Suppressor macrophage treated with lipopolysaccharide for 1 hour (primary cell): Measurements from ENCODE around the gene PRPF31.
A peak's percentile ranks its signal among the peaks of the same experiment; 100 is the strongest.
"Not testable (repeated sequence)": the region's sequence is repeated elsewhere in the genome, so short reads cannot be mapped to it uniquely, and the experiment has no call there.

Experiments used
- DNase-seq, 3 donors: peaks; one replicate each; pipeline ENCODE4 v3.0.0-alpha.2; 2020 to 2022

PRPF31 gene, protein sequence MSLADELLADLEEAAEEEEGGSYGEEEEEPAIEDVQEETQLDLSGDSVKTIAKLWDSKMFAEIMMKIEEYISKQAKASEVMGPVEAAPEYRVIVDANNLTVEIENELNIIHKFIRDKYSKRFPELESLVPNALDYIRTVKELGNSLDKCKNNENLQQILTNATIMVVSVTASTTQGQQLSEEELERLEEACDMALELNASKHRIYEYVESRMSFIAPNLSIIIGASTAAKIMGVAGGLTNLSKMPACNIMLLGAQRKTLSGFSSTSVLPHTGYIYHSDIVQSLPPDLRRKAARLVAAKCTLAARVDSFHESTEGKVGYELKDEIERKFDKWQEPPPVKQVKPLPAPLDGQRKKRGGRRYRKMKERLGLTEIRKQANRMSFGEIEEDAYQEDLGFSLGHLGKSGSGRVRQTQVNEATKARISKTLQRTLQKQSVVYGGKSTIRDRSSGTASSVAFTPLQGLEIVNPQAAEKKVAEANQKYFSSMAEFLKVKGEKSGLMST

DNA sequence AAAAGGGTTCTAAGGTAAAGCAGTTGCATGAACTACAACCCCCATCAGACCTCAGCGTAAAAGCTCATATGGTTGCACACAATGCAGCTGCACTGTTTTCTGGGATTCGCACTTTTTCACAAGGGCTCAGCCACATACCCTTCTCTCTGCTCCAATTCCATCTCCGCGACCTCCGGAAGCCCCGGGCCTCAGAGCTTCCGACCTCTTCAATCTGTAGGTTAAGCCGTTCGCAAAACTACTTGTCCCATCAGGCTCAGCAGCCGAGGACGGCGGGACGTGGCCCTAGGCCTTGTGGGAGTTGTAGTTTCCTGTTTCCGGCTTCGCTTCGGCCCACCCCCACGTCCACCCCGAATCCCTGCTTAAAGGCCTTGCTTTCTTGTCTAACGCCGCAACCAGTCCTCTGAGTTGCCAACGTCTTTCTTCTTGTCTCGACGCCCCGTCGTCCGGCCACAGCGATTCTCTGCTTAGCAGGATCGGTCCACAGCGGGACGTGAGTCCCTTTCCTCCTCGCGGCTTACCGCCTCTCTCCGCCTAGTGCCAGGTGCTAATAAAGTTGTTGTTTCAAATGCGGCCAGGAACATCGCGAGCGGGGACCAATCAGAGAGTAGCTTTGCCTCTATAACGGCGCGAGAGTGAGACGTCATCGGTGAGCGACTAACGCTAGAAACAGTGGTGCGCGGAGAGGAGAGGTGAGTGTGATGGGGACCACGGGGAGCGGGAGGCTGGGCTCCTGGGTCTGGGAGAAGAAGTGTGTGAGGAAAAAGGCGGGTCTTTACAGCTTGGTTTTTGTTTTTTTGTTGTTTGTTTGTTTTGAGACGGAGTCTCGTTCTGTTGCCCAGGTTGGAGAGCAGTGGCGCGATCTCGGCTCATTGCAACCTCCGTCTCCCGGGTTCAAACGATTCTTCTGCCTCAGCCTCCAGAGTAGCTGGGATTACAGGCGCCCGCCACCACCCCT is at the start of gene PRPF31, which contains the start of gene TFPT:
Gene PRPF31 (plus strand): TSS at position 646 of the 955 bp plus-strand sequence. CDS start 2,525 bp downstream, outside the sequence.
Gene TFPT (minus strand): TSS at position 549 of the 955 bp plus-strand sequence. CDS start 388 bp downstream, at position 161.
- DNase-seq, result peak; percentile 97 to 100 (median 99)

- DNase-seq, result no peak
These were observed 46.1 kb upstream of the PRPF31 start for GRCh38 chr19:54069470-54069869.

DNA sequence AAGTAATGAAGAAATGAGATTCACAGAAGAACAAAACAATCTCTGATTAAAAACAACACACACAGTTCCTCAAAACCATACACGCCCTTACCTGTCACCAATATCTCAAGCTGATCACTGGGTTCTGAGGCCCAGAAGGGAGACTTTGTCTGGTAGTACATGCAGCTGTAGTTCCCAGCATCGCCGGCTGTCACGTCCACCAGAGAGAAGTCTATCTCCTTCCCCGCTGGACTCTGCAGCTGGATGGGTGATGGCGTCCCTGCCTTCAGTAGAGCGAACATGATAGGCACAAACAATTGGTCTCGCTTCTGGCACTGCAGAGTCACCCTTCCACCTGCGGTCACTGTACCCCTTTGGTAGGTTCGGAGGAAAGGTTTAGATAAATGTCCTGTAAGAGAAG is 41.7 kb upstream of the PRPF31 start:
- DNase-seq, result no peak

- no peak for DNase-seq
These were observed 40.7 kb upstream of the PRPF31 start for GRCh38 chr19:54074851-54075250.

- peak; percentile 59 to 79 (median 79) for DNase-seq
These were observed 38.2 kb upstream of the PRPF31 start for GRCh38 chr19:54077334-54077733.

GRCh38 chr19:54081032-54081431 is 34.5 kb upstream of the PRPF31 start, which contains the start of gene TARM1:
Gene TARM1, minus strand, starts transcription at chr19:54081365. Its CDS starts 25 bp downstream, at chr19:54081340.
- no peak for DNase-seq

DNA sequence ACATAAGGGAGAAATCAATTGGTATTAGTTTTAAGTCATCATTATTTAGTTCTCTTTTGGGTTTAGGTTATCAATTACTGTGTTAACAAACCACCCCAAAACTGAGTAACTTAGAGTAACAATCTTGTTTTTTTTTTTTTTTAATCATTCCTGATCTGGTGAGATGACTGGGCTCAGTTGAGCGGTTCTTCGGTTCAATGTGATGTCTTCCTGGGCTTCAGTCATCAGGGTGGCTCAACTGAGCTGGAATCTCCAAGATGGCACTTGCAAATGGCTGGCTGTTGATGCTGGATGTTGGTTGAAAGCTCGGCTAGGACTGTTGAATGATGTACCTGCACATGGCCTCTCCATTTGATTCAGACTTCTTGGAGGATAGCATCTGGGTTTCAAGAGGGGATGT is 31.1 kb upstream of the PRPF31 start:
- no peak for DNase-seq

DNA sequence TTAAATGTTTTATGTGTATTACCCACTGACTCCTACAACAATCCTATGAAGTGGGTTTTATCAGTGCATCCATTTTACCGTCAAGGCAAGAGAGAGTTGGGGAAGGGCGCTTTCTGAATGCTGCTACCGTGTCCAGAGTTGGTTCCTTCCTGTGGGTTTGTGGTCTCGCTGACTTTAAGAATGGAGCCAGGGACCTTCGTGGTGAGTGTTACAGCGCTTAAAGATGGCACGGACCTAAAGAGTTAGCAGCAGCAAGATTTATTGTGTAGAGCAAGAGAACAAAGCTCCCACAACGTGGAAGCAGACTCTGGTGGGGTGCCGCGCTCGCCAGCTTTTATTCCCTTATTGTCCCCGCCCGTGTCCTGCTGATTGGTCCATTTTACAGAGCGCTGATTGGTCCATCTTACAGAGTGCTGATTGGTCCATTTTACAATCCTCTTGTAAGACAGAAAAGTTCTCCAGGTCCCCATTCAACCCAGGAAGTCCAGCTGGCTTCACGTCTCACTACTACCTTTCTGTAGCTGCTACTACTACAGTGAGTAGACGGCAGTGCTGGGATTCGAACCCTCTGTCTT is 21.0 kb upstream of the PRPF31 start:
- DNase-seq, result no peak

GRCh38 chr19:54095136-54095858 is 20.3 kb upstream of the PRPF31 start:
- no peak for DNase-seq

DNA sequence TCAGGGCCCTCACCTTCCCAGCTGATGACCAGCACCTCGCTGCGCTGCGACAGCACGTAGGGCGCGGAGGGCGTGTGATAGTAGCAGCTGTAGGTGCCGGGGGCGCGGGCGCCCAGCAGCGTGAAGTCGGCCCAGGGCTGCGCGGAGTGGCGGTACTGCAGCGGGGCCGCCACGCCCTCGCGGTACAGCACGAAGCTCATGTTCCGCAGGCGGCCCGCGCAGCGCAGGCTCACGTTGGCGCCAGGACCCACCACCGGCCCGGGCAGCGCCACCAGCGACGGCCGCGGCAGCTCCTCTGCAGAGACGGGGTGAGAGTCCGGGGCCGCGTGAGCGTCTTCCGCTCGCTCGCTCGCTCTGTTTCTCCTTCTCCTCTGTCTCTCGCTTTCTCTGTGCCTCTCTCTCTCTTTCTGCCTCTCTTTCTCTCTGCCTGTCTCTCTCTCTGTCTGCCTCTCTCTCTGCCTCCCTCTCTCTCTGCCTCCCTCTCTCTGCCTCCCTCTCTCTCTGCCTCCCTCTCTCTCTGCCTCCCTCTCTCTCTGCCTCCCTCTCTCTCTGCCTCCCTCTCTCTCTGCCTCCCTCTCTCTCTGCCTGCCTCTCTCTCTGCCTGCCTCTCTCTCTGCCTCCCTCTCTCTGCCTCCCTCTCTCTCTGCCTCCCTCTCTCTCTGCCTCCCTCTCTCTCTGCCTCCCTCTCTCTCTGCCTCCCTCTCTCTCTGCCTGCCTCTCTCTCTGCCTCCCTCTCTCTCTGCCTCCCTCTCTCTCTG is 19.5 kb upstream of the PRPF31 start:
- DNase-seq, result peak; percentile 46 to 65 (median 47)

DNA sequence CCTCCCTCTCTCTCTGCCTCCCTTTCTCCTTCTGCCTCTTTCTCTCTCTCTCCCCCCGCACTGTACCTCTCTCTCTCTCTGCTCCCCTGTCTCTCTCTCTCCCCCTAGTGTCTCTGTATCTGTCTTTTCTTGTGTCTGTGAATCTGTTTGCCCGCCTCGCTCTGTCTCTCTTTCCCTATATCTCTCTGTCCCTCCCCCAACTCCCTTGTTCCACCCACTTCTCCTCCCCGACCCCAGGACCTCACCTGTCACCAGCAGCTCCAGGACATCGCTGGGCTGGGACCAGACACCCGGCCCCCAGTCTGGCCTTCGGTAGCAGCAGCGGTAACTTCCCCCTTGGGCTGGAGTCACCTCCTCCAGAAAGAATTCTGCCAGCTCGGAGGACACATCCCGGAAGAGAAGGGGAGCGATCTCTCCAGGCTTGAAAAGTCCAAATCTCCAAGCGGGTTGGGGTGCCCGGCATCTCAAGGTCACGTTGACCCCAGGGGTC is 18.9 kb upstream of the PRPF31 start:
- DNase-seq, result peak; percentile 42 to 69 (median 58)

DNA sequence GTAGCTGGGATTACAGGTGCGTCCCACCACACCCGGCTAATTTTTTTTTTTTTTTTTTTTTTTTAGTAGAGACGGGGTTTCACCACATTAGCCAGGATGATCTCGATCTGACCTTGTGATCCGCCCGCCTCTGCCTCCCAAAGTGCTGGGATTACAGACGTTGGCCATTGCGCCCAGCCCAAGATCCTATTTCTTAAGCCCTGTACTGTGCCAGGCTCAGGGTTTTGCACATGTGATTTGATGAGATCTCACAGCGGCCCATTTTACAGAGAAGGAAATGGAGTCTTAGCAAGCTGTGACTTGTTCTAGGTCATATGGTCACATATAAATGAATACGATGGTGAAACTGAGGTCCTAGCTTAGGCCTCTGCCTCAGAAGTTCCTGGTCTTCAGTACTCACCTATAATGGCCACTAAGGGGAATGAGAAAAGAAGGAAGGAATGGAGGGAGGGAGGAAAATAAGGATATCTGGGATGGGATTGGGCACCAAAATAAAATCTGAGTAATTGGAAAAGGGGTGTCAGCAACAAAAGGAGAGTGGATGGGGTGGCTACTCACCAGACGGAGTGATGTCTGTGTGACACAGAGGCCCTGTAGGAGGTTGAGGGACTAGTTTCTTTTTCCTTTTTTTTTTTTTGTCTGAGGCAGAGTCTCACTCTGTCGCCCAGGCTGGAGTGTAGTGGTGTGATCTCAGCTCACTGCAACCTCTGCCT is 16.2 kb upstream of the PRPF31 start:
- DNase-seq, result peak; percentile 75 to 86 (median 76)

GRCh38 chr19:54099903-54100255 is 15.7 kb upstream of the PRPF31 start:
- not testable (repeated sequence) for DNase-seq

- DNase-seq, result peak; percentile 93 to 96 (median 95)
These were observed 15.0 kb upstream of the PRPF31 start, which contains the start of gene OSCAR for GRCh38 chr19:54100561-54100960. Gene OSCAR, minus strand, starts transcription at chr19:54100803. Its CDS starts 11 bp downstream, at chr19:54100792.

GRCh38 chr19:54102421-54103169 is 13.0 kb upstream of the PRPF31 start, which contains the start of gene NDUFA3:
Gene NDUFA3, plus strand, starts transcription at chr19:54102855. Its CDS starts 24 bp downstream, at chr19:54102879.
- peak; percentile 99 to 100 (median 99) for DNase-seq

DNA sequence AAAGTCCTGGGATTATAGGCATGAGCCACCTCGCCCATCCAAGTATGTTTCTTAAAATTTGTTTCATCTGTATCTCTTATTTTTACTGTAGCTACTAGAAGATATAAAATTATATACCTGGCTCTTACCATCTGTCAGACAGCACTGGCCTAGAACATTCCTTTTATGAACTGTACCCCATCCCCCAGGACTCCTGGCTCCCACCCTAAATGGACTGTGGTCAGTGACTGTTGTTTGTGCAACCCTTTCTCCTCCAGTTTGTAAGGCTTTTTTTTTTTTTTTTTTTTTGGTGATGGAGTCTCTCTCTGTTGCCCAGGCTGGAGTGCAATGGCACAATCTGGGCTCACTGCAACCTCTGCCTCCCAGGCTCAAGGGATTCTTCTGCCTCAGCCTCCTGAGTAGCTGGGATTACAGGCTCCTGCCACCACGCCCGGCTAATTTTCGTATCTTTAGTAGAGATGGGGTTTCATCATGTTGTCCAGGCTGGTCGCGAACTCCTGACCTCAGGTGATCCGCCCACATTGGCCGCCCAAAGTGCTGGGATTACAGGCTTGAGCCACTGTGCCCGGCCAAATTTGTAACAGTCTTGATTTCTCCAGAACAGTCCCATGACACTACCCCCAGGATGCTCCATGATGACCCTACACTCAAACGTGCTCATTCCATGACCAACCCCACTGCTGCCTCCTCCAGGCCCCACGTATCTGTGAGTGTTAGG is 10.4 kb upstream of the PRPF31 start:
- no peak for DNase-seq

- DNase-seq, result no peak
These were observed 9.8 kb upstream of the PRPF31 start for GRCh38 chr19:54105796-54106195.

DNA sequence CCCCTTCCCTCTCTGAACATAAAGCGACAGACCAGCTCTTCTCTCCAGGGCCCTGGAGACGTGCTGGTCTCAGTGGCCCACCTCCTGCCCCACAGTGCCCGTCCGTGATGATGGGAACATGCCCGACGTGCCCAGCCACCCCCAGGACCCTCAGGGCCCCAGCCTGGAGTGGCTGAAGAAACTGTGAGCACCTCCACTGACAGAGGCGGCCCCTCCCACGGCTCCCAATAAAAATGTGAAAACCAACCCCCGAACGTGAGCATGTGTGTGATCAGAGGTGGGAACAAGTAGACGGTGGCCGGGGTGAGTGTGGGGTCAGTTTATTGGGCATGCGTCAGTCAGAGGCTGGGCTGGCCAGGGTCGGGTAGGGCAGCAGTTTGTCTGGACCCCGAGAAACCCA is 8.8 kb upstream of the PRPF31 start:
- DNase-seq, result no peak
